DOHH2 (cell line): ENCODE results near the gene GKN1.

Experiments
- H3F3A ChIP-seq: fragments of 200-600 bp; sonication (generic), shearing (Covaris generic); 2 replicates; pipeline ENCODE4 v1.6.0; 2016; ENCODE audit warnings: antibody characterized with exemption, mild to moderate bottlenecking; ENCODE audit not compliant: control insufficient read depth, insufficient read depth
- H3K27ac ChIP-seq: fragments of 200-600 bp; sonication (generic); 2 replicates; pipeline ENCODE4 v1.5.1; 2014; ENCODE audit warnings: low read depth, mild to moderate bottlenecking, low read length, moderate library complexity
- H3K27me3 ChIP-seq: fragments of 200-600 bp; sonication (generic); 2 replicates; pipeline ENCODE4 v1.6.1; 2014; ENCODE audit warnings: mild to moderate bottlenecking, low read length, mixed read lengths; ENCODE audit not compliant: control insufficient read depth
- H3K36me3 ChIP-seq: fragments of 200-600 bp; sonication (generic); 2 replicates; pipeline ENCODE4 v1.6.1; 2014; ENCODE audit warnings: mild to moderate bottlenecking, low read length, moderate library complexity, mixed read lengths; ENCODE audit not compliant: control insufficient read depth
- H3K4me1 ChIP-seq: fragments of 200-600 bp; sonication (generic); 2 replicates; pipeline ENCODE4 v1.6.1; 2014; ENCODE audit warnings: mild to moderate bottlenecking, low read length, mixed read lengths; ENCODE audit not compliant: control insufficient read depth
- H3K4me2 ChIP-seq: fragments of 200-600 bp; sonication (generic); 2 replicates; pipeline ENCODE4 v1.6.0; 2014; ENCODE audit warnings: mild to moderate bottlenecking, low read length, moderate library complexity
- H3K4me3 ChIP-seq: fragments of 200-600 bp; sonication (generic); 2 replicates; pipeline ENCODE4 v1.5.1; 2014; ENCODE audit warnings: mild to moderate bottlenecking, low read length, mixed read lengths
- H3K79me2 ChIP-seq: fragments of 200-600 bp; sonication (generic); 2 replicates; pipeline ENCODE4 v1.6.1; 2014; ENCODE audit warnings: mild to moderate bottlenecking, low read length, mixed read lengths; ENCODE audit not compliant: control insufficient read depth
- H3K9me2 ChIP-seq: fragments of 200-600 bp; sonication (generic); replicated peaks from 2 replicates; pipeline ENCODE4 v1.6.1; 2014; ENCODE audit warnings: mild to moderate bottlenecking, low read length, mixed read lengths; ENCODE audit not compliant: control insufficient read depth
- H3K9me3 ChIP-seq: fragments of 200-600 bp; sonication (generic); 2 replicates; pipeline ENCODE4 v1.6.1; 2014; ENCODE audit warnings: antibody characterized with exemption, low read length, mixed read lengths; ENCODE audit not compliant: control insufficient read depth, insufficient read depth
- H4K20me1 ChIP-seq: fragments of 200-600 bp; sonication (generic); 2 replicates; pipeline ENCODE4 v1.6.0; 2014; ENCODE audit warnings: low read depth, mild to moderate bottlenecking, antibody characterized with exemption, low read length, moderate library complexity; ENCODE audit not compliant: control insufficient read depth, insufficient read depth
- EZH2phosphoT487 ChIP-seq: fragments of 200-600 bp; sonication (generic); IDR thresholded peaks from 2 replicates; pipeline ENCODE4 v1.6.1; 2017; ENCODE audit warnings: borderline replicate concordance, mild to moderate bottlenecking, antibody characterized with exemption, low read length, moderate library complexity, mixed read lengths
- TF ChIP-seq, protein P1 (sequence below): fragments of 200-600 bp; sonication (generic); IDR thresholded peaks from one replicate; pipeline ENCODE4 v1.5.1; 2014; ENCODE audit warnings: antibody characterized with exemption, mild to moderate bottlenecking, low read depth, low read length; ENCODE audit not compliant: poor library complexity, severe bottlenecking

Gene GKN1

DNA sequence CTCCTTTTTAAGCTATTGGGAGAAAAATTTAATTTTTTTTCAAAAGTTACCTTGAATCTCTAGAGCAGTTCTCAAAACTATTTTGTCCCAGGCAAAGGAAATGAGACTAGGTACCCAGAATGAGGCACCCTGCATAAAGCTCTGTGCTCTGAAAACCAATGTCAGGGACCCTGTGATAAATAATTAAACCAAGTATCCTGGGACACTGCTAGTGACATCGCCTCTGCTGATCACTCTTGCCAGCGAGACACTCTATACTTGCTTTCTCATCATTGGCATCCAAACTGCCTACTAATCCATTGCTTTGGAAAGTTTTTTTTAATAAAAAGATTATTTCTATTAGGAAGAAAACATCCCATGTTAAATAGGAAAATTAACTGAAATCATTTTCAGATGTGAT is 1.4 kb downstream of the GKN1 start:
- Histone ChIP-seq H3K9me2 (no peaks in the 10 kb centered on the region), H3K79me2 (no peaks in the 10 kb centered on the region), H3K36me3 (no peaks in the 10 kb centered on the region), H3K4me2 (no peak overlapping the region), H3K27me3 (peaks cover 19% of the 10 kb centered on the region), H4K20me1 (no peaks in the 10 kb centered on the region), H3K4me1 (no peaks in the 10 kb centered on the region), H3F3A (no peaks in the 10 kb centered on the region), H3K4me3 (no peak overlapping the region), H3K9me3 (no peaks in the 10 kb centered on the region), H3K27ac (no peak overlapping the region)
- no peak for TF ChIP-seq EZH2phosphoT487
- TF ChIP-seq, protein P1, sequence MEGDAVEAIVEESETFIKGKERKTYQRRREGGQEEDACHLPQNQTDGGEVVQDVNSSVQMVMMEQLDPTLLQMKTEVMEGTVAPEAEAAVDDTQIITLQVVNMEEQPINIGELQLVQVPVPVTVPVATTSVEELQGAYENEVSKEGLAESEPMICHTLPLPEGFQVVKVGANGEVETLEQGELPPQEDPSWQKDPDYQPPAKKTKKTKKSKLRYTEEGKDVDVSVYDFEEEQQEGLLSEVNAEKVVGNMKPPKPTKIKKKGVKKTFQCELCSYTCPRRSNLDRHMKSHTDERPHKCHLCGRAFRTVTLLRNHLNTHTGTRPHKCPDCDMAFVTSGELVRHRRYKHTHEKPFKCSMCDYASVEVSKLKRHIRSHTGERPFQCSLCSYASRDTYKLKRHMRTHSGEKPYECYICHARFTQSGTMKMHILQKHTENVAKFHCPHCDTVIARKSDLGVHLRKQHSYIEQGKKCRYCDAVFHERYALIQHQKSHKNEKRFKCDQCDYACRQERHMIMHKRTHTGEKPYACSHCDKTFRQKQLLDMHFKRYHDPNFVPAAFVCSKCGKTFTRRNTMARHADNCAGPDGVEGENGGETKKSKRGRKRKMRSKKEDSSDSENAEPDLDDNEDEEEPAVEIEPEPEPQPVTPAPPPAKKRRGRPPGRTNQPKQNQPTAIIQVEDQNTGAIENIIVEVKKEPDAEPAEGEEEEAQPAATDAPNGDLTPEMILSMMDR: no peak

DNA sequence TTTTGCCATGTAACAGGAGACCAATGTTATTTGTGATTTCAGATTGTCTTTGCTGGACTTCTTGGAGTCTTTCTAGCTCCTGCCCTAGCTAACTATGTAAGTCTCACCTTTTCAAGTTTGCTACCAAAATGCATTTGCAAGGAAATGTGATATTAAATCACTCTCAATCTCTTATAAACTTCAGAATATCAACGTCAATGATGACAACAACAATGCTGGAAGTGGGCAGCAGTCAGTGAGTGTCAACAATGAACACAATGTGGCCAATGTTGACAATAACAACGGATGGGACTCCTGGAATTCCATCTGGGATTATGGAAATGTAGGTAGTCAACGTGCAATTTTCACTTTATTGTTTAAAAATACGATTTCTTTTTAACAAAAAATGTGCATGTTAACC is 3.0 kb downstream of the GKN1 start:
- no peak overlapping the region for H3K27ac ChIP-seq
- no peaks in the 10 kb centered on the region for H3F3A ChIP-seq
- H3K9me3 ChIP-seq: no peaks in the 10 kb centered on the region
- no peaks in the 10 kb centered on the region for H4K20me1 ChIP-seq
- H3K4me2 ChIP-seq: no peak overlapping the region
- no peaks in the 10 kb centered on the region for H3K36me3 ChIP-seq
- H3K4me3 ChIP-seq: no peak overlapping the region
- peaks cover 19% of the 10 kb centered on the region for H3K27me3 ChIP-seq
- no peaks in the 10 kb centered on the region for H3K4me1 ChIP-seq
- no peaks in the 10 kb centered on the region for H3K9me2 ChIP-seq
- H3K79me2 ChIP-seq: no peaks in the 10 kb centered on the region
- TF ChIP-seq, protein P1: no peak
- no peak for TF ChIP-seq EZH2phosphoT487

DNA sequence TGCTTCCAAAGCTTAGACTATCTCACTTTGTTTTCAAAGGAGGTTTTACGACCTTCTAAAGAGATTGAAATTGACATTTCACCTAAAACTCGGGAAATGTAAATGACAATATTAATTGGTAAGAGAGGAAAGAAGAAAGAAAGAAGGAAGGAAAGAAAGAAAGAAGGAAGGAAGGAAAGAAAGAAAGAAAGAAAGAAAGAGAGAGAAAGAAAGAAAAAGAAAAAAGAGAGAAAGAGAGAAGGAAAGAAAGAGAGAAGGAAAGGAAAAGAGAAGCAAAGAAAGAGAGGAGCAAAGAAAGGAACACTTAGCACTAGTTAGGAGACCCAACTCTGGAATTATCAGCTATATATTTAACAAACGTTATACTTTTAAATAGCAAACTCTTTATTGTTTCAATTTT is 3.7 kb downstream of the GKN1 start:
- TF ChIP-seq, protein P1: no peak
- no peak for TF ChIP-seq EZH2phosphoT487
- Histone ChIP-seq H3K79me2 (no peaks in the 10 kb centered on the region), H3K9me2 (no peaks in the 10 kb centered on the region), H3K27me3 (peaks cover 19% of the 10 kb centered on the region), H3K27ac (no peak overlapping the region), H3K36me3 (no peaks in the 10 kb centered on the region), H3K4me1 (no peaks in the 10 kb centered on the region), H3K4me2 (no peak overlapping the region), H3F3A (no peaks in the 10 kb centered on the region), H4K20me1 (no peaks in the 10 kb centered on the region), H3K4me3 (no peak overlapping the region), H3K9me3 (no peaks in the 10 kb centered on the region)

DNA sequence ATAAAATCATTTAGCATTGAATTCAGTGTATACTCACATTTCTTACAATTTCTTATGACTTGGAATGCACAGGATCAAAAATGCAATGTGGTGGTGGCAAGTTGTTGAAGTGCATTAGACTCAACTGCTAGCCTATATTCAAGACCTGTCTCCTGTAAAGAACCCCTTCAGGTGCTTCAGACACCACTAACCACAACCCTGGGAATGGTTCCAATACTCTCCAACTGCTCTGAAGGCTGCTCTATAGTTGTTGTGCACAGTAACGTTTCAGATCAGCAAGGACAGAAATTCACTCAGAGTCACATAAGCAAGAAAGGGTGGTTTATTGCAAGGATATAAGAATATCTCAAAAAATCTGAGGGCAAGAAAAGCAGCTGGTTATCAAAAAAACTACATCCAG is 6.5 kb downstream of the GKN1 start:
- TF ChIP-seq, protein P1: no peak
- H3K79me2 ChIP-seq: no peaks in the 10 kb centered on the region
- no peak overlapping the region for H3K4me3 ChIP-seq
- H3K9me2 ChIP-seq: no peaks in the 10 kb centered on the region
- no peaks in the 10 kb centered on the region for H3K4me1 ChIP-seq
- H3F3A ChIP-seq: no peaks in the 10 kb centered on the region
- no peak overlapping the region for H3K27ac ChIP-seq
- no peak overlapping the region for H3K4me2 ChIP-seq
- no peaks in the 10 kb centered on the region for H4K20me1 ChIP-seq
- H3K36me3 ChIP-seq: no peaks in the 10 kb centered on the region
- peaks cover 6% of the 10 kb centered on the region for H3K27me3 ChIP-seq
- H3K9me3 ChIP-seq: no peaks in the 10 kb centered on the region
